Activated naive CD4-positive, alpha-beta T cell treated with anti-CD3 and anti-CD28 coated beads, Interleukin-2, amount 50 U/mL, for 72 hours (primary cell): Measurements from ENCODE around the gene ZMIZ1. TPM values are rescaled to one million over a fixed set of nuclear protein-coding genes. Genes with fewer than 3 reads are reported as not detected.

Experiments used
- ATAC-seq, 2 donors: fragments of 150-1000 bp; cut with Tn5 transposase; 2 replicates each; pipeline ENCODE4 v1.10.0; 2021; ENCODE audit warnings: mild to moderate bottlenecking in 2 of 2, moderate library complexity in 2 of 2
- DNase-seq, 2 donors: peaks; one replicate each; pipeline ENCODE4 v3.0.0; 2021 to 2022; ENCODE audit warnings: low spot score in 2 of 2
- H3K27ac Mint-ChIP-seq, 2 donors: one replicate each; pipeline ENCODE4 v1.8.0; 2022; ENCODE audit warnings: mild to moderate bottlenecking in 2 of 2, mixed read lengths in 2 of 2
- H3K36me3 Mint-ChIP-seq, 2 donors: one replicate each; pipeline ENCODE4 v1.8.0; 2022; ENCODE audit warnings: mixed read lengths in 2 of 2
- H3K9me3 Mint-ChIP-seq, 2 donors: one replicate each; pipeline ENCODE4 v1.8.0; 2022; ENCODE audit warnings: mixed read lengths in 2 of 2
- total RNA-seq, 2 donors: library from RNA; stranded (reverse); gene quantifications; one replicate each; pipeline ENCODE4 v1.2.3, GENCODE V29; 2022

The ZMIZ1 gene
- total RNA-seq, 2 donors from 2014 or later, result 16.1 to 42.7 TPM

DNA sequence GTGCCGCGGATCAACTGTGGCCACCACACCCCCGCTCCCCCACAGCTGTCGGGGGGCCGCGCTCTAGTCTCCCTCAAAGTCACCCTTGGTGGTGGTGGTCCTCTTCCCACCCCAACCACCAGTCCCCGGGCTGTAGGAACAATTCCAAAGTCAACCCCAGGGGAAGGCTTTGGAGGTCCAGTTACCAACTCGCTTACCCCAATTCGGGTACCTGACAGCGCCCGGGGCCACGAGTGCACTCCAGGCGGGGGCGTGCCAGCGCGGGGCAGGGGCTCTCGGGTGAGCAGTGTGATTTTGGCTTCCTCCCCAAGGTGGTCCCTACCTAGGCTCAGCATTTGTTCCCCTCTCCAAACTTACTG is 584 bp upstream of the ZMIZ1 start:
- H3K36me3 Mint-ChIP-seq, result no peaks in the 10 kb centered on the region
- peak overlapping the region in 1 of 2 donors; percentile 54 for H3K27ac Mint-ChIP-seq
- no peaks in the 10 kb centered on the region for H3K9me3 Mint-ChIP-seq
- ATAC-seq (peak in 1 of 2 donors; percentile 21), DNase-seq (peak in 1 of 2 donors; percentile 47)

DNA sequence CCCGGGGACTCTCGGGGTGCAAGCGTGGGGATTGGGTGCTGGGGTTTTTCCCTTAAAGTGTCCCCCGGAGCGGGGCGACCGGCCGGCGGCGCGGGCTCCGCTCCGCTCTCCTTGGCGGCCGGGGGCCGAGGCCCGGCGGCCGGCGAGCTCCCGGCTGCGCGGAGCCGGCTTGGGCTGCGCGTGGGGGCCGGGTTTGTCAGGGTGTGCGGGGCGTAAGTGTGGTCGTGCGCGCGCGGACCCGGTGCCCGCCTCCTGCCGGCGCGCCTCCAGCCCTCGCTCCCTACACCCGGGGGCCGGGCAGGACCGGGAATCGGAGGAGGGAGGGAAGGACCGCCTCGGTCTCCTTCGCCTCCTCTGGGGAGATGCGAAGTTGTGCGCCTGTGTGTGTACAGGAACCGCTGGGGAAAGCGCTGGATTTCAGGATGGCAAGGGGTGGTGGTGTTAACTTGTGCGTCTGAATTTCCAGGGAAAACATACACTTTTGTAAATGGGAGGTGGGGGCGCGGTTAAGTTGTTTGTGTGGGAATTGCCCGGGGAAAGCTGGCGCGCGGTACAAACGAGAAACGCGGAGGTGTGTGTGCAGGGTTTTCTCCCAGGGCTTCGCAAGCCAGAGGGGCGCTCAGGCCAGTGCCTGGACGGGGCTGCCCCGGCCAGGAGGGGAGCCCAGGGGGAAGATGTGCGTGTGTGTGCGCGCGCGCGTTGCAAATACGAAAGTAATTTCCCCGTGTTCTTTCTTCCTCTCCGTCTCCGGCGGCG is 737 bp downstream of the ZMIZ1 start:
- no peaks in the 10 kb centered on the region for H3K9me3 Mint-ChIP-seq
- no peaks in the 10 kb centered on the region for H3K36me3 Mint-ChIP-seq
- H3K27ac Mint-ChIP-seq, result peak overlapping the region; percentile 44 to 60
- ATAC-seq (peak; percentile 20 to 69), DNase-seq (peak in 1 of 2 donors; percentile 49)

DNA sequence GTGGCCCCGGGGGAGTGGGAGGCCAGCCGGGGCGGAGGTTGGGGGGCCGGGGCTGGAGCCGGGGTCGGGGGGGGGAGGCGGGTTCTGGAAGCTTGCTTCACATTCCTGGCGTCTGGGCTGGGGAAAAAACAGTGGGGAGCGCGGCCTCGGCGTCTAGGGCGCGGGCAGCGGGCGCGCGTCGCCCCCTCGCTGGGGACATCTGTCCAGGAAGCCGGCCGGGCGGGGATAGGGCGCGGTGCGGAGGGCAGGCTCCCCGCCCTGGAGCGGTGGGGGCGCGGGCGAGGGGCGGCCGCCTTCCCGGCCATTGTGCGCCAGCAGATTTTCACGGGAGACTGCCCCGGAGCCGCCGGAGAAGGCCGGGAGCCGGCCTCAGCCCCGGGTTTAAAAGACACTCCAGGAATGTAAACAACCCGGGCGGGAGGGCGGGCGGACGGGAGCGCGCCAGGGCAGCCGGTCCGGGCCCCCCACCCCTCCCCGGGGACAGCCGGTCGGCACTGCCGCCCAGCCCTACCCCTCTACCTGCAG is 1.4 kb downstream of the ZMIZ1 start:
- peak overlapping the region in 1 of 2 donors; percentile 60 for H3K27ac Mint-ChIP-seq
- DNase-seq (no peak), ATAC-seq (peak in 1 of 2 donors; percentile 18)
- no peaks in the 10 kb centered on the region for H3K36me3 Mint-ChIP-seq
- no peaks in the 10 kb centered on the region for H3K9me3 Mint-ChIP-seq

DNA sequence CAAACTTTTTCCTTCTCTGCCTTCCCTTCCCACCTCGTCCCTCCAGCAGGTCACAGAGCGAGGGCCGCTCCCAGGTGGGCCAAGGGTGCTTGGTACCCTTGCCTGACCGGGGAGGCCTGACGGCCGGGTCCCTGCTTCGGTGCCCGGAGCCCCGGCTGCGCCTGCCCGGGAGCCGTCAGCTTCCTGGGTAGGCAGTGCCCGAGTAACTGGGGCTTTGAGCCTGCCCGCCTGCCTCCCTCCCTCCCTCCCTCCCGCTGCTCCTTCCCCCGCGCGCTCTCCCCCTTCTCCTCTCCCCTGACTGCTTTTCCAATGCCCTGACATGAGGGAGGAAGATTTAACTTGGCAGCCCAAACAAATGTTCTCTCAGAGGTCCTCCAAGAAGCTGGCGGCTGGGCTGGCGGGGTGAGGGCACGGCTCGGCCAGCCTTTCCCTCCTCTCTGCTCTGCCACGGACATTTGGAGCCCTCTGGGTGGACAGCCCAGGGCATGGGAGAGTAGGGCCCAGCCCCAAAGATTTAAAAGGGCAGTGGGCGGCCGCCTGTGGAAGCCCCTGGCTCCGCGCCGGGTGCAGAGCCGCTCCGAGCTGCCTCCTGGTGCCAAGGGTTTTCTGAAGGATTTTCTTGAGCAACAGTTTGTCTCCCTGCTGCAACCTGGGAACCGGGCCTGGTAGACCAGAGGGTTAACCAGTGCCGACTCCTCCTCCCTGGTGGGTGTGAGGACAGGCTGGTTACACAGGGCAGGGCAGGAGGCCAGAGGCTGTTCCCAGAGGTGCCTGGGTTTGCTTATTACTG is 2.0 kb downstream of the ZMIZ1 start:
- no peaks in the 10 kb centered on the region for H3K36me3 Mint-ChIP-seq
- H3K27ac Mint-ChIP-seq, result peak overlapping the region in 1 of 2 donors; percentile 40
- peak in 1 of 2 donors; percentile 5 for ATAC-seq
- DNase-seq, result peak in 1 of 2 donors; percentile 42
- H3K9me3 Mint-ChIP-seq, result no peaks in the 10 kb centered on the region

DNA sequence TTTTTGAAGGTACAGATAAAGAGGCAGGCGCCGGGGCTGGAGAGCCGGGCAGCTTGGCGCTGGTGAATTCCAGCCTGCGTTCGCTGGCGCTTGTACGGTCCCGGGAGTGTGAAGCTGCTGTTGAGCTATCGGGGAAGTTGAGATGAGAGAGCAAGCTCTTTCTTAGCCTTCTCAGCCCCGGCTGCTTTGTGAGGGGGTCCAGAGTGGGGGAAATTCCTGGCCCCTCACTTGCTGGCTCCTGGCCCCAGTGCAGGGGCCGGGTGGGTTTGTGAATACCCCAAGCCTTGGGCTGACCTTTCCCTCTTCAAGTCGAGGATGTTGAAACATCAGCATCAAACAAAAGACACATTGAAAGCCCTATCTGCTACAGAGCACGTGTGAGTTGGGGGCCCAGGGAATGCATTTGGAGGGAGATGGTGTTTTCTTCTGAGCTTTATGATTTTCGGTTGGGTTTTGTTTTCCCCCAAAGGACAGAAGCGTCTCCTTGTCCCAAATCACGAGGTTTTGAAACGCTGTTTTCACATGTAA is 2.7 kb downstream of the ZMIZ1 start:
- DNase-seq (no peak), ATAC-seq (no peak)
- peak overlapping the region in 1 of 2 donors; percentile 40 for H3K27ac Mint-ChIP-seq
- H3K36me3 Mint-ChIP-seq, result no peaks in the 10 kb centered on the region
- no peaks in the 10 kb centered on the region for H3K9me3 Mint-ChIP-seq

- Mint-ChIP-seq H3K36me3 (no peaks in the 10 kb centered on the region), H3K27ac (no peak overlapping the region), H3K9me3 (no peaks in the 10 kb centered on the region)
- no peak for DNase-seq
- no peak for ATAC-seq
These were observed 3.3 kb downstream of the ZMIZ1 start for GRCh38 chr10:79072041-79072441.

GRCh38 chr10:79072994-79073645 is 4.4 kb downstream of the ZMIZ1 start:
- no peak for DNase-seq
- H3K27ac Mint-ChIP-seq, result no peak overlapping the region
- H3K36me3 Mint-ChIP-seq, result no peaks in the 10 kb centered on the region
- no peaks in the 10 kb centered on the region for H3K9me3 Mint-ChIP-seq
- no peak for ATAC-seq

DNA sequence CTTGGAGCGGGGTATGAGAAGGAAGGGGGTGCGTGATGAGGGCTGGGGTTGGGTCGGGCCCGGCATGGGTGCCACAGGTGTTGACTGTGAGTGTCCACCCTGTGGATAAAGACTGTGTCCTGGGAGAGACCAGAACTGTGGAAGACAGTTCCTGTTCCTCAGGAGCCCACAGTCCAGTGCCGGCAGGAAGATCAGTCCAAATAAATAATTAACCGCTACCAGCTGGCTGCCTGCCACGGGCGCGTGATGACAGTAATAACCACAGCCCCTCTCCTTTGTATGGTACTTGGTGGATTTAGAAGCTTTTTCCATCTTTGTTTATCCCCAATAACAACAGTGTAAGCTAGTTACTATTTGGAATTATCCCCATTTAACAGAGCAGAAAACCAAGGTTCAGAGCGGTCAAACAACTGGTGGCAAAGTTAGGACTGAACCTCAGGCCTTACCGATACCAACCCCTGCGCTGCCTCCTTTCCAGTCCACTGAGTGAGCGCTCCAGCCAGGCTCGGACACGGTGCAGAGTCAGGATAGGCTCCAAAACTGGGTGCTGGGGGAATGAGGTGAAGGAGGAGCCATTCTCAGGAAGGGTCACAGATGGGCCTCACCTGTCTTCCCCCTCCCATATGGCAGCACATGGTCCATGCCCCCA is 5.1 kb downstream of the ZMIZ1 start:
- ATAC-seq (no peak), DNase-seq (no peak)
- Mint-ChIP-seq H3K27ac (no peak overlapping the region), H3K9me3 (no peaks in the 10 kb centered on the region), H3K36me3 (no peaks in the 10 kb centered on the region)

DNA sequence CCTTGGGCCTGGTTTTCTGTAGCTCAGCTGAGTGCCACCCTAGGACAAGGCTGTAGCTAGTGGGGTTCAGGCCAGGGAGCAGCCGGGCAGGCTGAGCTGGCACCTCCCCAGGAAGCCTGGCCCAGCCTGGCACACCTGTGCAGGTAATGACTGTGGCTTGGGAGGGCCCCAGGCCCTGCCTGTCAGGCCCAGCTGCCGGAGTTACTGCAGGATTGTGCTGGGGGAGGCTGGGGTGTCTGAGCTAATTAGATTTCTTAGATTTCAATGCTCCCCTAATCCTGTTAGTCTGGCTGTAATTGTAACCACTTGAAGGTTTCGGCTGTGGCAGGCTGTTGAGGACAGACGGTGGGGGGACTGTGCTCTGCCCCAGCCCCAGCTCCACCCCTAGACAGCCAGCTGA is 6.0 kb downstream of the ZMIZ1 start:
- H3K27ac Mint-ChIP-seq, result no peak overlapping the region
- H3K36me3 Mint-ChIP-seq, result no peaks in the 10 kb centered on the region

GRCh38 chr10:79075418-79075817 is 6.7 kb downstream of the ZMIZ1 start:
- DNase-seq (no peak), ATAC-seq (no peak)
- Mint-ChIP-seq H3K27ac (no peak overlapping the region), H3K36me3 (no peaks in the 10 kb centered on the region), H3K9me3 (no peaks in the 10 kb centered on the region)

More for the DNA sequence above, 6.0 kb downstream of the ZMIZ1 start:
- DNase-seq, result no peak
- no peak for ATAC-seq
- no peaks in the 10 kb centered on the region for H3K9me3 Mint-ChIP-seq

DNA sequence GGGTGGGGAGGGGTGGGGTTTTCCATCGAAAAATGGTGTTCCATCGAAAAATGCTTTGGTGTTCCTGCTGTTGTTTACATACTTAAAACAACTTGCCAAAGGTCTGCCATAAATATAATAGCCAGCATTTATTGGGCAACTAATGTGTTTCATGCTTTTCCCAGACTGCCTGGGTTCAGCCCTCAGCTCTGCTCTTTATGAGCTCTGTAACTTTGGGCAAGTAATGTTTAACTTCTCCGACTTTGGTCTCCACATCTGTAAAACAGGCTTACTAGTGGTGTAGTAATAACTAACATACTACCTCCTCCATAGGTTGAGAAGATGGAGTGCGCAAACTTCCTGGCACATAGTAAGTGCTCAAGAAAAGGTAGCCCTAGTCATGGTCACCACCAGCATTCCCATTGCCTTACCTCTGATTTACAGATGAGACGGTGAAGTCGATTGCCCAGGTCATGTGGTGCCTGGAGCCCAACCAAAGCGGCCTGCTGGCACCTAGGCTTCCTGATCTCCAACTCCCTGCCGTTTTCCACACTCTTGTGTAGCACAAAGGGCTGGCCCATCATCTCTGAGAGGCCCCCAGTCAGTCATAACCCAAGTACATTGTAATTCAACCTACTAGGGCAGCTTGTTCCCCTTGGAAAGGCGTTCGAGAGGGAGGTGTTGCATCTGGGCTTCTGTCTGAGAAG is 8.9 kb downstream of the ZMIZ1 start:
- Mint-ChIP-seq H3K9me3 (no peaks in the 10 kb centered on the region), H3K27ac (no peak overlapping the region), H3K36me3 (no peaks in the 10 kb centered on the region)
- DNase-seq, result no peak
- ATAC-seq, result no peak

GRCh38 chr10:79078367-79079053 is 9.7 kb downstream of the ZMIZ1 start:
- DNase-seq (no peak), ATAC-seq (no peak)
- Mint-ChIP-seq H3K27ac (no peak overlapping the region), H3K9me3 (no peaks in the 10 kb centered on the region), H3K36me3 (no peaks in the 10 kb centered on the region)

DNA sequence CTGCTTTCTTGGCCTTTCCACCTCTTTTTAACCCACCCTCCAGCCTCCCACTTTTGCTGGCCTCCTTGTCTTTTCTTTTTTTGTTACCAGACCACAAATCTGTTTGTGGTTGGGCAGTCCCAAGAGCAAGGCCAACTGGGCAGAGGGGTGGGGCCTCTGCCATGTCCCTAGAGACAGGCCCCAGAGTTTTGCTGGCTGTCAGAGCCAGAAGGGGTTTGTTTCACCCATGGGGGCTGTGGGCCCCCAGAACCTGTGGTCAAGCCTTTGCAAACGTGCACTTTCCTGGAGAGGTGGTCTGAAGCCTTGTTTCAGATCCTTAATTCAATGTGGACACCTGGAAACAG is 10.3 kb downstream of the ZMIZ1 start:
- H3K36me3 Mint-ChIP-seq, result no peaks in the 10 kb centered on the region
- H3K9me3 Mint-ChIP-seq, result no peaks in the 10 kb centered on the region
- ATAC-seq, result no peak
- no peak overlapping the region for H3K27ac Mint-ChIP-seq
- DNase-seq, result no peak

DNA sequence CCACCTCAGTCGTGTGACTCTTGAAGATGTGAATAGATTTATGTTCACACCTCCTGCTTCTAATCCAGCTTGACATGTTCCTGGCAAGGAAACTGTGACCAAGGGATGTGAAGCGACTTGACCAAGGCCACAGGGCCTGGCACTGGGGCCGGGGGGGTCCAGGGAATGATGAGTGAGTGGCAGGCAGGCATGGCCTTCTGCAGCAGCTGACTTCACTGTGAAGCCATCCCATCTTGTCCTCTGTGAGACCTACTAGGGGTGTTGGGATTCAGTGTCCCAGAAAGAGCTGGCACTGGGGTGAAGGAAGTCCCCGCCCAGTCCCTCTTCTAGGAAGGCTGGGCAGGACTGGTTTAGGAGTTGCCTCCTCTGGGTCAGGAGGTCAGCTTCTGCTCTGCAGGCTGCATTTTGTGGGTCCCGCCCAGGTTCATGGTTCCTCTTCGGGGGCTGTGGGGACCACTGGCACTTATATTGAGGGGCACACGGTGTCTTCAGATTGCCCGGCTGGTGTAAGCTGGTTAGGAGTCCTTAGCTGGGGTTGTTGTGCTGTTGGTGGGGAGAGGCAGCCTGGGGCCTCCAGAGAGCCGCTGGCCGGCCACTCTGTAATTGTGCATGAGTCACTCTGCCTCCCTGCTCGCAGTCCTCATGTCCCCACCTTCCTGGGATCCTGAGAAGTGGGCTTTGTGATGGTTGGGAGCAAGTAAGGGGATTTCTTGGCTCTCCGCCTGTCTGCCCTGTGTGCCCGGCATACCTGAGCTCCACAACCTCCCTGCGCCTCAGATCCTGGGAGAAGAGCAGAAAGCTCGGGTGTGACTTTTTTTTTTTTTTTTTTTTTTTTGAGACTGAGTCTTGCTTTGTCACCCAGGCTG is 11.0 kb downstream of the ZMIZ1 start:
- no peaks in the 10 kb centered on the region for H3K36me3 Mint-ChIP-seq
- H3K27ac Mint-ChIP-seq, result no peak overlapping the region
- no peak for ATAC-seq
- H3K9me3 Mint-ChIP-seq, result no peaks in the 10 kb centered on the region
- DNase-seq, result no peak
